ENCODE data around the gene GLP1R.

Gene GLP1R

DNA sequence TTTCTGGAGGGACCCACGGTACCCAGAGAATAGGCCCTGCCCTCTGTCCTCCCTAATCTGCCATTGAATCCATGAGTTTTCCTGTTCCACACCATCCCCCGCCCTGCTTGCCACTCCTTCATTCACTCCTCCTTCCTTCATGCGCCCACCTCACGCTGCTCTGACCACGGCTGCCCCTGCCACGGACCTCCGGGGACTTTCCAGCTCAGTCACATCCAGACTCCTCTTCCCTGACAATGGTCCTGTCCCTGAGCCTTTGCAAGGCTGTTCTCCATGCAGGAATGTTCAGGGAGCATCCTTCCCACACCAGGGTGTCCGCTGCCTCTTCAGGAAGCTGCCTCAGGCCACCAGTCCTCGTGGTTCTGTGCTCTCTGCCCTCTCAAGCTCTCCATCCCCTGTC lies 25.9 kb downstream of the GLP1R start:
- POLR2A ChIA-PET: no interaction called here
- no peaks in the 10 kb centered on the region; the same call in 1 of the 2 replicates for H3K9me3 ChIP-seq (ENCODE audit: control insufficient read depth, insufficient read depth, low read depth, low read length)
- no peak overlapping the region for H3K4me3 ChIP-seq (ENCODE audit: low read depth, low read length)
- TF ChIP-seq ZNF837 (tag by site-specific recombination; IDR thresholded peaks at IDR 0.05) (no peak), ZNF677 (tag by site-specific recombination; IDR thresholded peaks at IDR 0.05) (no peak), CTCF (tag by site-specific recombination; IDR thresholded peaks at IDR 0.05) (no peak), ZNF148 (tag by site-specific recombination; IDR thresholded peaks at IDR 0.05; ENCODE audit: borderline replicate concordance) (no peak), ZSCAN30 (tag by site-specific recombination; IDR thresholded peaks at IDR 0.05) (no peak), ZNF560 (tag by site-specific recombination; IDR thresholded peaks at IDR 0.05; ENCODE audit: borderline replicate concordance) (no peak), SCRT1 (tag by site-specific recombination; IDR thresholded peaks at IDR 0.05; ENCODE audit: borderline replicate concordance) (no peak), ZNF76 (tag by site-specific recombination; IDR thresholded peaks at IDR 0.05; ENCODE audit: borderline replicate concordance, low read depth) (no peak), ZNF768 (tag by site-specific recombination; IDR thresholded peaks at IDR 0.05) (no peak), ZNF660 (tag by site-specific recombination; IDR thresholded peaks at IDR 0.05) (no peak), ZNF169 (tag by site-specific recombination; IDR thresholded peaks at IDR 0.05) (no peak), ZNF701 (tag by site-specific recombination; IDR thresholded peaks at IDR 0.05) (no peak), ZNF658 (tag by site-specific recombination; IDR thresholded peaks at IDR 0.05) (no peak)
- TF ChIP-seq, protein P1, sequence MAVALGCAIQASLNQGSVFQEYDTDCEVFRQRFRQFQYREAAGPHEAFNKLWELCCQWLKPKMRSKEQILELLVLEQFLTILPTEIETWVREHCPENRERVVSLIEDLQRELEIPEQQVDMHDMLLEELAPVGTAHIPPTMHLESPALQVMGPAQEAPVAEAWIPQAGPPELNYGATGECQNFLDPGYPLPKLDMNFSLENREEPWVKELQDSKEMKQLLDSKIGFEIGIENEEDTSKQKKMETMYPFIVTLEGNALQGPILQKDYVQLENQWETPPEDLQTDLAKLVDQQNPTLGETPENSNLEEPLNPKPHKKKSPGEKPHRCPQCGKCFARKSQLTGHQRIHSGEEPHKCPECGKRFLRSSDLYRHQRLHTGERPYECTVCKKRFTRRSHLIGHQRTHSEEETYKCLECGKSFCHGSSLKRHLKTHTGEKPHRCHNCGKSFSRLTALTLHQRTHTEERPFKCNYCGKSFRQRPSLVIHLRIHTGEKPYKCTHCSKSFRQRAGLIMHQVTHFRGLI (tag by site-specific recombination; IDR thresholded peaks at IDR 0.05): no peak
- CTCF ChIA-PET: interaction anchor here (0.6 kb wide), 1 partner anchor 31 kb away, joined by 4 read pairs; no protein-coding TSS in a partner anchor
- H3K36me3 ChIP-seq (ENCODE audit: control insufficient read depth in 2 of 2, insufficient read depth in 1 of 2, low read length in 2 of 2): no peaks in the 10 kb centered on the region
- no peaks in the 10 kb centered on the region for H3K4me1 ChIP-seq (ENCODE audit: control insufficient read depth, insufficient read depth, low read length)
- H3K27ac ChIP-seq (ENCODE audit: extremely low read depth, low read depth, low read length): no peak overlapping the region

- no peak overlapping the region for H3K4me3 ChIP-seq (ENCODE audit: low read depth, low read length)
- ChIA-PET CTCF (interaction anchor here (0.6 to 1.0 kb wide), 3 partner anchors 30 to 101 kb away, joined by 3 to 4 read pairs (median 4); no protein-coding TSS in a partner anchor), POLR2A (no interaction called here)
- no peak overlapping the region for H3K27ac ChIP-seq (ENCODE audit: extremely low read depth, low read depth, low read length)
- no peaks in the 10 kb centered on the region for H3K36me3 ChIP-seq (ENCODE audit: control insufficient read depth in 2 of 2, insufficient read depth in 1 of 2, low read length in 2 of 2)
- no peaks in the 10 kb centered on the region for H3K4me1 ChIP-seq (ENCODE audit: control insufficient read depth, insufficient read depth, low read length)
- TF ChIP-seq MEIS1 (CRISPR knock-in tag; IDR thresholded peaks at IDR 0.05; ENCODE audit: borderline replicate concordance): no peak
- no peak for TF ChIP-seq ZBTB48 (tag by site-specific recombination; IDR thresholded peaks at IDR 0.05)
- TF ChIP-seq HOXC10 (CRISPR knock-in tag; IDR thresholded peaks at IDR 0.05): no peak
- no peak for TF ChIP-seq ZFHX2 (tag by site-specific recombination; conservative IDR thresholded peaks at IDR 0.05)
- TF ChIP-seq ZNF561 (tag by site-specific recombination; IDR thresholded peaks at IDR 0.05; ENCODE audit: borderline replicate concordance): no peak
- no peak for TF ChIP-seq ZFP41 (tag by site-specific recombination; IDR thresholded peaks at IDR 0.05; ENCODE audit: borderline replicate concordance)
- no peak for TF ChIP-seq ZBTB26 (tag by site-specific recombination; optimal IDR thresholded peaks at IDR 0.05)
- TF ChIP-seq ZNF175 (tag by site-specific recombination; IDR thresholded peaks at IDR 0.05): no peak
- H3K9me3 ChIP-seq (ENCODE audit: control insufficient read depth, insufficient read depth, low read depth, low read length): no peaks in the 10 kb centered on the region
Observed at GRCh38 chr6:39075010-39075686, 26.6 kb downstream of the GLP1R start.

Data from HEK293 (cell line).